PC-3 (cell line): ENCODE measurements around the gene CAPN3. TPM values are rescaled to one million over a fixed set of nuclear protein-coding genes. Genes with fewer than 3 reads are reported as not detected.

Source experiments
- ATAC-seq: fragments of 200-7000 bp; cut with Tn5 transposase; 2 replicates; pipeline ENCODE4 v1.9.1; 2020; ENCODE audit warnings: mild to moderate bottlenecking, moderate library complexity
- BruUV-seq: library from RNA; stranded (reverse); fragments of 400-500 nt; replicated peaks from 2 replicates; lab custom pipeline; 2021; lab: Mats Ljungman, UMichigan
- CTCF ChIA-PET: fragments of 300-600 bp; sonication (Branson Sonifier 250); formaldehyde crosslinking; loops from one replicate; lab custom pipeline; 2022; ENCODE audit warnings: antibody characterized with exemption; lab: Charles Lee
- POLR2A ChIA-PET: fragments of 300-600 bp; sonication (Branson Sonifier 250); formaldehyde crosslinking; loops from one replicate; lab custom pipeline; 2022; ENCODE audit warnings: antibody characterized with exemption; ENCODE audit not compliant: unreplicated experiment; lab: Charles Lee
- DNase-seq: peaks from one replicate; pipeline ENCODE4 v3.0.0-alpha.2; 2015
- H2AFZ ChIP-seq: fragments of 300-600 bp; sonication (generic); 2 replicates; pipeline ENCODE4 v1.6.0; 2016; ENCODE audit warnings: antibody characterized with exemption, low read length
- H3F3A ChIP-seq: fragments of 300-600 bp; sonication (generic); one replicate; pipeline ENCODE4 v1.6.0; 2017; ENCODE audit warnings: antibody characterized with exemption, low read length, control low read depth, mild to moderate bottlenecking; ENCODE audit not compliant: unreplicated experiment
- H3K27ac ChIP-seq: fragments of 300-600 bp; sonication (generic); 2 replicates; pipeline ENCODE4 v1.5.1; 2016; ENCODE audit warnings: mild to moderate bottlenecking, low read length
- H3K27me3 ChIP-seq: fragments of 300-600 bp; sonication (generic); 2 replicates; pipeline ENCODE4 v1.6.1; 2016; ENCODE audit warnings: low read length, mixed read lengths
- H3K36me3 ChIP-seq: fragments of 300-600 bp; sonication (generic); 2 replicates; pipeline ENCODE4 v1.6.1; 2016; ENCODE audit warnings: low read depth, mixed run types, low read length, mixed read lengths
- H3K4me1 ChIP-seq: fragments of 300-600 bp; sonication (generic); 2 replicates; pipeline ENCODE4 v1.5.1; 2016; ENCODE audit warnings: low read length; ENCODE audit not compliant: insufficient read depth
- H3K4me2 ChIP-seq: fragments of 300-600 bp; sonication (generic); 2 replicates; pipeline ENCODE4 v1.6.0; 2016; ENCODE audit warnings: low read length
- H3K4me3 ChIP-seq: fragments of 300-600 bp; sonication (generic); 2 replicates; pipeline ENCODE4 v1.5.1; 2016; ENCODE audit warnings: mild to moderate bottlenecking, low read length, mixed read lengths
- H3K79me2 ChIP-seq: fragments of 300-600 bp; sonication (generic); 2 replicates; pipeline ENCODE4 v1.6.1; 2017; ENCODE audit warnings: low read length, mixed read lengths
- H3K9ac ChIP-seq: fragments of 300-600 bp; sonication (generic); 2 replicates; pipeline ENCODE4 v1.6.0; 2016; ENCODE audit warnings: mild to moderate bottlenecking, low read length
- H3K9me2 ChIP-seq: fragments of 300-600 bp; sonication (generic); replicated peaks from 2 replicates; pipeline ENCODE4 v1.6.1; 2016; ENCODE audit warnings: mixed run types, low read length, mixed read lengths
- H3K9me3 ChIP-seq: fragments of 300-600 bp; sonication (generic); 2 replicates; pipeline ENCODE4 v1.6.1; 2016; ENCODE audit warnings: low read length, mixed read lengths
- H4K20me1 ChIP-seq: fragments of 300-600 bp; sonication (generic); 2 replicates; pipeline ENCODE4 v1.6.1; 2016; ENCODE audit warnings: low read length, mixed read lengths
- CTCF ChIP-seq: fragments of 300-600 bp; sonication (generic); conservative IDR thresholded peaks from 2 replicates; pipeline ENCODE4 v1.5.1; 2017; ENCODE audit warnings: antibody characterized with exemption, low read depth, mild to moderate bottlenecking, low read length
- EZH2 ChIP-seq: fragments of 300-600 bp; sonication (generic); IDR thresholded peaks from one replicate; pipeline ENCODE4 v1.6.1; 2017; ENCODE audit warnings: antibody characterized with exemption, mild to moderate bottlenecking, low read length; ENCODE audit not compliant: unreplicated experiment
- EZH2phosphoT487 ChIP-seq: fragments of 300-600 bp; sonication (generic); IDR thresholded peaks from 2 replicates; pipeline ENCODE4 v1.6.1; 2018; ENCODE audit warnings: mild to moderate bottlenecking, antibody characterized with exemption, low read length, borderline replicate concordance
- intact Hi-C: fragments of 100-400 bp; cut with micrococcal nuclease; formaldehyde crosslinking; loops from 2 replicates; pipeline ENCODE4 v1.9.0; 2023
- total RNA-seq: library from RNA; depleted of rRNA; stranded (reverse); fragments of >200 nt; gene quantifications from 2 replicates; pipeline ENCODE4 v1.2.3, GENCODE V29; 2014

The CAPN3 gene
- total RNA-seq, 1 experiment from 2014 or later, result 0.40 TPM

- CTCF ChIA-PET, result interaction anchor here (0.6 kb wide), 1 partner anchor 49 kb away, joined by 4 read pairs; no protein-coding TSS in a partner anchor
- H4K20me1 ChIP-seq, result no peaks in the 10 kb centered on the region
- H3K27ac ChIP-seq, result no peak overlapping the region
- TF ChIP-seq EZH2 (no peak), EZH2phosphoT487 (no peak), CTCF (no peak)
- no peak for ATAC-seq
- H3K79me2 ChIP-seq, result no peaks in the 10 kb centered on the region
- H3K4me2 ChIP-seq, result no peak overlapping the region
- no peak overlapping the region for H2AFZ ChIP-seq
- POLR2A ChIA-PET, result no interaction called here
- no peaks in the 10 kb centered on the region for H3F3A ChIP-seq
- DNase-seq, result no peak
- BruUV-seq, result no TSS peak
- H3K36me3 ChIP-seq, result no peaks in the 10 kb centered on the region
- no peaks in the 10 kb centered on the region for H3K9me2 ChIP-seq
- H3K4me3 ChIP-seq, result no peak overlapping the region
- H3K9ac ChIP-seq, result no peak overlapping the region
- H3K27me3 ChIP-seq, result no peaks in the 10 kb centered on the region
- no peaks in the 10 kb centered on the region for H3K9me3 ChIP-seq
- intact Hi-C loops, result no loop called here
- H3K4me1 ChIP-seq, result no peaks in the 10 kb centered on the region
These were observed 5.2 kb downstream of the CAPN3 start for GRCh38 chr15:42364529-42364928.

GRCh38 chr15:42365921-42366550, 6.7 kb downstream of the CAPN3 start:
- H2AFZ ChIP-seq, result no peak overlapping the region
- ChIA-PET CTCF (no interaction called here), POLR2A (no interaction called here)
- H3K79me2 ChIP-seq, result no peaks in the 10 kb centered on the region
- H3K9me2 ChIP-seq, result no peaks in the 10 kb centered on the region
- H3K4me2 ChIP-seq, result no peak overlapping the region
- no peaks in the 10 kb centered on the region for H3K9me3 ChIP-seq
- H3K4me1 ChIP-seq, result 0 out of 2 replicates have a peak, but pooled peaks cover 4% of the 10 kb centered on the region
- no peaks in the 10 kb centered on the region for H3K27me3 ChIP-seq
- H4K20me1 ChIP-seq, result no peaks in the 10 kb centered on the region
- intact Hi-C loops, result no loop called here
- no TSS peak for BruUV-seq
- H3F3A ChIP-seq, result no peaks in the 10 kb centered on the region
- no peak overlapping the region for H3K9ac ChIP-seq
- ATAC-seq (no peak), DNase-seq (no peak)
- TF ChIP-seq CTCF (no peak), EZH2 (no peak), EZH2phosphoT487 (no peak)
- no peak overlapping the region for H3K27ac ChIP-seq
- H3K36me3 ChIP-seq, result no peaks in the 10 kb centered on the region
- no peak overlapping the region for H3K4me3 ChIP-seq

- H3K4me2 ChIP-seq, result no peak overlapping the region
- intact Hi-C loops, result no loop called here
- H3K9me3 ChIP-seq, result no peaks in the 10 kb centered on the region
- ATAC-seq (no peak), DNase-seq (no peak)
- H3K27ac ChIP-seq, result no peak overlapping the region
- no peak for TF ChIP-seq EZH2phosphoT487
- H3K4me3 ChIP-seq, result no peak overlapping the region
- no peaks in the 10 kb centered on the region for H3K9me2 ChIP-seq
- no peak overlapping the region for H2AFZ ChIP-seq
- no peak overlapping the region for H3K9ac ChIP-seq
- no peaks in the 10 kb centered on the region for H3F3A ChIP-seq
- no peaks in the 10 kb centered on the region for H3K36me3 ChIP-seq
- ChIA-PET CTCF (no interaction called here), POLR2A (interaction anchor here (0.6 kb wide), 1 partner anchor 505 kb away, joined by 3 read pairs; no protein-coding TSS in a partner anchor)
- BruUV-seq, result no TSS peak
- H3K79me2 ChIP-seq, result no peaks in the 10 kb centered on the region
- no peaks in the 10 kb centered on the region for H4K20me1 ChIP-seq
- H3K4me1 ChIP-seq, result 0 out of 2 replicates have a peak, but pooled peaks cover 8% of the 10 kb centered on the region
- no peaks in the 10 kb centered on the region for H3K27me3 ChIP-seq
These were observed 7.7 kb downstream of the CAPN3 start for GRCh38 chr15:42367041-42367440.
